Measurements from ENCODE around the gene DUSP22.

The DUSP22 gene

DNA sequence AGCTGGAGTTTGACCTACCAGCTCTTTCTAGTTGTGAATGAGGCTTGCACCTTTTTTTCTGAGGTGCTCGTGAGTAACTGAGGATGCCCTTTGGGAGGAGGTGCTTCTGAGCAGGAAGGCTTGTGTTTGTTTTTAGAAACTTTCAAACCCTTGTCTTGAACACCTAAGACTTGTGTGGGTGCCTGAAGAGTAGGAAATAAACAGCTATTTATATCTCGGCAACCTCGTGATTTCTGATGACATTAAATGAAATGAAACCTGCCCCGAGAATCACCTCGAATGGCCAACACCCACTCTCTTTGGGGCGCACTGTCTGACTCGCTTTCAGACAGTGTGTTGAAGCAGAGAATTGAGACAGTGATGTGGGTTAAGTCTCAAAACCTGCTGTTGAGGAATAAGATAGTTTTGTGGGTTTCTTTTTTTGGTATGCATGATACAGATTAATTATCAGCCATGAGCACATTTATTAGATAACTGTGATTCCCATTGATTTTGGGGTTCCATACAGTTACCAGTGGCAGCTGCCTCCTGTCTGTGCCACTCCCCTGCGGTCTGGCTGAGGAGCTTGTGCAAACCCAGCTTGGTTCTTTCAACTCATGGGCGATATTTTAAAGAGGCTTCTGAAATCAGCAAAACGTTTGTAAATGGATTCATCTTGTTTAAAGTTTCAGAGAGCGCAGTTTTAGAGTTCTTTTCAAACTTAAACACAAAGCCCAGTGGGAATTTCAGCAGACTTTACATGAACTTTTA is 107.7 kb downstream of the DUSP22 start:
- no peak overlapping the region for H3K27ac ChIP-seq (ENCODE audit: low read length)

DNA sequence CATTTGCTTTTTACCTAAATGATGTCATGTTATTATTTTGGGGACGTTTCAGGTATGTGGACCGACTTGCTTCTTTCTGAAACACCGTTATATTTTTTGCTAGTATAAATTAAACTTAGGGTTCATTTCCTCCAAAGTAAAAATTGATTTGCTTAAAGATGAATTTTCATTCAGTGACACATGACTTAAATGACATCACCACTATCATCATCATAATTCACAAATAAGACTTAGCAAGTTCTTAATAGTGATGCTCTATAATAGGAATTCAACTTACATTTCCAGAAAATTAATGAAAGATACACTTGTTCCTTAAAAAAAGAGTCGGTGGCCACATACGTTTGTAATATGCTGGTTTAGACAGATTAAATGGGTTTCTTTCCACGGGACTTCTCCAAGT is 108.5 kb downstream of the DUSP22 start:
- no peak overlapping the region for H3K27ac ChIP-seq (ENCODE audit: low read length)
- no peaks in the 10 kb centered on the region for H3K4me1 ChIP-seq (ENCODE audit: insufficient read depth, low read length)
- ATAC-seq (ENCODE audit: insufficient read depth, low read depth) (no peak), DNase-seq (no peak)
- no peak overlapping the region for H2AFZ ChIP-seq (ENCODE audit: low read depth, low read length)
- no peaks in the 10 kb centered on the region for H3K9me3 ChIP-seq (ENCODE audit: insufficient read depth, low read length, severe bottlenecking)
- H3K79me2 ChIP-seq (ENCODE audit: insufficient read depth, low read length): no peaks in the 10 kb centered on the region
- TF ChIP-seq, protein P1, sequence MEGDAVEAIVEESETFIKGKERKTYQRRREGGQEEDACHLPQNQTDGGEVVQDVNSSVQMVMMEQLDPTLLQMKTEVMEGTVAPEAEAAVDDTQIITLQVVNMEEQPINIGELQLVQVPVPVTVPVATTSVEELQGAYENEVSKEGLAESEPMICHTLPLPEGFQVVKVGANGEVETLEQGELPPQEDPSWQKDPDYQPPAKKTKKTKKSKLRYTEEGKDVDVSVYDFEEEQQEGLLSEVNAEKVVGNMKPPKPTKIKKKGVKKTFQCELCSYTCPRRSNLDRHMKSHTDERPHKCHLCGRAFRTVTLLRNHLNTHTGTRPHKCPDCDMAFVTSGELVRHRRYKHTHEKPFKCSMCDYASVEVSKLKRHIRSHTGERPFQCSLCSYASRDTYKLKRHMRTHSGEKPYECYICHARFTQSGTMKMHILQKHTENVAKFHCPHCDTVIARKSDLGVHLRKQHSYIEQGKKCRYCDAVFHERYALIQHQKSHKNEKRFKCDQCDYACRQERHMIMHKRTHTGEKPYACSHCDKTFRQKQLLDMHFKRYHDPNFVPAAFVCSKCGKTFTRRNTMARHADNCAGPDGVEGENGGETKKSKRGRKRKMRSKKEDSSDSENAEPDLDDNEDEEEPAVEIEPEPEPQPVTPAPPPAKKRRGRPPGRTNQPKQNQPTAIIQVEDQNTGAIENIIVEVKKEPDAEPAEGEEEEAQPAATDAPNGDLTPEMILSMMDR (IDR thresholded peaks at IDR 0.05; ENCODE audit: borderline replicate concordance, extremely low read depth, low read length, poor library complexity, severe bottlenecking): no peak
- no peak for TF ChIP-seq EZH2 (IDR thresholded peaks at IDR 0.05; ENCODE audit: borderline replicate concordance, low read depth, low read length, severe bottlenecking)
- H3K4me3 ChIP-seq (ENCODE audit: low read depth in 1 of 2, low read length in 2 of 2): no peak overlapping the region
- H3K27me3 ChIP-seq (ENCODE audit: insufficient read depth, low read length, poor library complexity): peaks cover 4% of the 10 kb centered on the region
- no peak overlapping the region for H3K4me2 ChIP-seq (ENCODE audit: insufficient read depth, low read length)
- H4K20me1 ChIP-seq (ENCODE audit: insufficient read depth, low read length): no peaks in the 10 kb centered on the region
- H3K9ac ChIP-seq (ENCODE audit: low read depth, low read length): no peak overlapping the region
- H3K36me3 ChIP-seq (ENCODE audit: insufficient read depth, low read length): no peaks in the 10 kb centered on the region

More for the DNA sequence above, 107.7 kb downstream of the DUSP22 start:
- Histone ChIP-seq H2AFZ (ENCODE audit: low read depth, low read length) (no peak overlapping the region), H4K20me1 (ENCODE audit: insufficient read depth, low read length) (no peaks in the 10 kb centered on the region), H3K79me2 (ENCODE audit: insufficient read depth, low read length) (no peaks in the 10 kb centered on the region), H3K27me3 (ENCODE audit: insufficient read depth, low read length, poor library complexity) (peaks cover 7% of the 10 kb centered on the region), H3K4me2 (ENCODE audit: insufficient read depth, low read length) (no peak overlapping the region), H3K4me1 (ENCODE audit: insufficient read depth, low read length) (no peaks in the 10 kb centered on the region), H3K4me3 (ENCODE audit: low read depth in 1 of 2, low read length in 2 of 2) (no peak overlapping the region), H3K36me3 (ENCODE audit: insufficient read depth, low read length) (no peaks in the 10 kb centered on the region), H3K9me3 (ENCODE audit: insufficient read depth, low read length, severe bottlenecking) (no peaks in the 10 kb centered on the region), H3K9ac (ENCODE audit: low read depth, low read length) (no peak overlapping the region)
- DNase-seq (no peak), ATAC-seq (ENCODE audit: insufficient read depth, low read depth) (no peak)
- TF ChIP-seq, protein P1 (IDR thresholded peaks at IDR 0.05; ENCODE audit: borderline replicate concordance, extremely low read depth, low read length, poor library complexity, severe bottlenecking): no peak
- TF ChIP-seq EZH2 (IDR thresholded peaks at IDR 0.05; ENCODE audit: borderline replicate concordance, low read depth, low read length, severe bottlenecking): no peak

All from DND-41 (cell line).